Measurements from ENCODE around the gene CFAP73.

The CFAP73 gene

DNA sequence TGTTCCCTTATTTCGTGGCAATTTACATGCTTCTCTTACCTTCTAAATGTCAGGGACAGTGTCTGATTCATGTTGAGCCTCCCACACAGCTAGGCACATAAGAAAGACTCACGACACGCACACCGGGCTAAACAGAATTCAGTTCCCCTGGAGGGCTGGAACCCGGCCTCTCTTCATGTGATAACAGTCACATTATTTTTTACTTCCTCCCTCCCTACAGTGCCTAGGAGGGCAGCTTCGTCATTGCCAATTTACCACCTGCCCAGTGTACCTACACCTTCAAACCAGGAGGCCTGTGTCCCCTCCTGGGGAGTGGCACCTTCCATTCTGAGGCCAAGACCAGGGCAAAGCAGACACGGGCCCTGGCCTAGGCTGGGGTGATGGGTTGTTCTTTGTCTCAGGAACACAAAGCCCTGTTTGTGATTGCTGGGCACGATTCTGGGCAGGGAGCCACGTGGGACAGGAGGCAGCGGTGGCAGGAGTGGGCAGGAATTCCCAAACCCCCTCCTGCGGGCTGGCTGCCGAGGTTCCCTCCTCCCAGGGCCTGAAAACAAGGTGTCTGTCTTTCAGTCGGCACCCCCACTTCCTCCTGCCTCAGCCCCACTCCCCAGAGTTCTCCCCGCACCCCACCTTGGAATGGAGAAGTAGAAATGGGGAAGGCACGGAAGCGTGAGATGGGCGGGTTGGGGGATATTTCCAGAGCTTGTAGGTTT lies 7.2 kb upstream of the CFAP73 start:
- DNase-seq (ENCODE audit: low spot score) = peak; percentile 90

DNA sequence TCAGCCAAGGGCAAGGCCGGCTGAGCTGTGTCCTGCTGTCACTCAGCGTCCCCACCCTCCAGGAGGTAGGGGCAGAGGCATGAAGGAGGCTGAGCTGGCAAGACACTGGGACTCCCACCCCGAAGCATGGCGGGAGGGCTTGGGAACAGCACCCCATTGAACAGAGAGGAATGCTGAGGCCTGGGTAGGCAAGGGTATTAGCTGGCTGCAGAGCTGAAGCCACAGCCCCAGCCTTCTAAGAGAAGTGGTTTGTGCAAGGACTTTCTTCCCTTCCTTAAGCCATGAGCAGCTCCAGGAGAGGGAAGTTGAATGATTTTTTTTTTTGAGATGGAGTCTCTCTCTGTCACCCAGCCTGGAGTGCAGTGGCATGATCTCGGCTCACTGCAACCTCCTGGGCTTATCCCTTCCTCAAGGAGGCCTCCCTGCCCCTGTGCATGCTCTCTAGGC lies 6.6 kb upstream of the CFAP73 start:
- DNase-seq (ENCODE audit: low spot score) = no peak

DNA sequence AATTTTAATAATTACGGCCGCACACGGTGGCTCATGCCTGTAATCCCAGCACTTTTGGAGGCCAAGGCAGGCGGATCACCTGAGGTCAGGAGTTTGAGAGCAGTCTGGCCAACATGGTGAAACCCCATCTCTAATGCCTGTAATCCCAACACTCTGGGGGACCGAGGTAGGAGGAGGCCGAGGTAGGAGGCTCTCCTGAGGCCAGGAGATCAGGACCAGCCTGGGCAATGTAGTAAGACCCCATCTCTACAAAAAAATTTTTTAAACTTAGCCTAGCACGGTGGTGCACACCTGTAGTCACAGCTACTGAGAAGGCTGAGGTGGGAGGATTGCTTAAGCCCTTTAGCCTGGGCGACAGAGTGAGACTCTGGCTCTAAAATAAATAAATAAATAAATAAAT lies 5.6 kb upstream of the CFAP73 start:
- DNase-seq (ENCODE audit: low spot score) = no peak

- no peak for DNase-seq (ENCODE audit: low spot score)
These were observed 4.7 kb upstream of the CFAP73 start for GRCh38 chr12:113144806-113145205.

DNA sequence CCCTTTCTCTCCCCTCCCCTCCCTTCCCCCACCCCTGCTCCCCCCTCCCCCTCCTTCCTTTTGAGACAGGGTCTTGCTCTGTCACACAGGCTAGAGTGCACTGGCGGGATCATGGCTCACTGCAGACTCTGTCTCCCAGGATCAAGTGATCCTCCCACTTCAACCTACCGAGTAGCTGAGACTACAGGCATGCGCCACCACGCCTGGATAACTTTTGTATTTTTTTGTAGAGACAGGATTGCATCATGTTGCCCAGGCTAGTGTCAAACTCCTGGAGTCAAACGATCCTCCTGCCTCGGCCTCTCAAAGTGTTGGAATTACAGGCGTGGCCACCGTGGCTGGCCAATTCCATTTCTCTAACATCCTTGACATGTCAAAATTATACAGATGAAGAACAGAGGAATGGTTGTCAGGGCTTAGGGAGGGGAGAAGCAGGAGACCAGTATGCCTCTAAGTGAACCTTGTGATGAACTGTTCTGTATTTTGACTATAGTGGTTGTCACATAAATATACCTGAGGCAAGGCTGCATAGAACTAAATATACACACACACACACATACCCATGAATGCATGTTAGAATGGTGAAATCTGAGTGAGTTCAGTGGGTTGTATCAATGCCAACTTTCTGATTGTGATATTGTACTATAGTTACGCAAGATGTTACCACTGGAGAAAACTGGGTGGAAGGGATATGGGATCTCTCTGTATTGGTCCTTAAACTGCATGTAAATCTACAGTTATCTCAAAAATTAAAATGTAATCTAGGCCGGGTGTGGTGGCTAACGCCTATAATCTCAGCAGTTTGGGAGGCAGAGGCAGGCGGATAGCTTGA lies 3.6 kb upstream of the CFAP73 start:
- DNase-seq (ENCODE audit: low spot score) = no peak

GRCh38 chr12:113146999-113147398 lies 2.5 kb upstream of the CFAP73 start:
- DNase-seq (ENCODE audit: low spot score) = no peak

DNA sequence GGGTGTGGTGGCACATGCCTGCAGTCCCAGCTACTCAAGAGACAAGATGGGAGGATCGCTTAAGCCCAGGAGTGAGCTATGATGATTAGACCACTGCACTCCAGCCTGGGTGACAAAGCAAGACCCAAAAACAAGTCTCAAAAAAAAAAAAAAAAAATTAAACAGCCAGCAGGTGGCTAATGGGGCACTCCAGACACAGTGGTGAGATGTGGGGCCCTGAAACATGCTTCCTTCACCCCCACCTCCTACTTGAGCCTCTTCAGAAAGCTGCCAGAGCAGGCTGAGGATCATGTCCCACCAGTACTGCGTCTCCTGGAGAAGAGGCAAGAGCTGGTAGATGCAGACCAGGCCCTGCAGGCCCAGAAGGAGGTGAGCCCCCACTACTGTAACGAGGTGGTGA lies 2.1 kb downstream of the CFAP73 start:
- no peak for DNase-seq (ENCODE audit: low spot score)

GRCh38 chr12:113152196-113152834 lies 2.8 kb downstream of the CFAP73 start:
- no peak for DNase-seq (ENCODE audit: low spot score)

DNA sequence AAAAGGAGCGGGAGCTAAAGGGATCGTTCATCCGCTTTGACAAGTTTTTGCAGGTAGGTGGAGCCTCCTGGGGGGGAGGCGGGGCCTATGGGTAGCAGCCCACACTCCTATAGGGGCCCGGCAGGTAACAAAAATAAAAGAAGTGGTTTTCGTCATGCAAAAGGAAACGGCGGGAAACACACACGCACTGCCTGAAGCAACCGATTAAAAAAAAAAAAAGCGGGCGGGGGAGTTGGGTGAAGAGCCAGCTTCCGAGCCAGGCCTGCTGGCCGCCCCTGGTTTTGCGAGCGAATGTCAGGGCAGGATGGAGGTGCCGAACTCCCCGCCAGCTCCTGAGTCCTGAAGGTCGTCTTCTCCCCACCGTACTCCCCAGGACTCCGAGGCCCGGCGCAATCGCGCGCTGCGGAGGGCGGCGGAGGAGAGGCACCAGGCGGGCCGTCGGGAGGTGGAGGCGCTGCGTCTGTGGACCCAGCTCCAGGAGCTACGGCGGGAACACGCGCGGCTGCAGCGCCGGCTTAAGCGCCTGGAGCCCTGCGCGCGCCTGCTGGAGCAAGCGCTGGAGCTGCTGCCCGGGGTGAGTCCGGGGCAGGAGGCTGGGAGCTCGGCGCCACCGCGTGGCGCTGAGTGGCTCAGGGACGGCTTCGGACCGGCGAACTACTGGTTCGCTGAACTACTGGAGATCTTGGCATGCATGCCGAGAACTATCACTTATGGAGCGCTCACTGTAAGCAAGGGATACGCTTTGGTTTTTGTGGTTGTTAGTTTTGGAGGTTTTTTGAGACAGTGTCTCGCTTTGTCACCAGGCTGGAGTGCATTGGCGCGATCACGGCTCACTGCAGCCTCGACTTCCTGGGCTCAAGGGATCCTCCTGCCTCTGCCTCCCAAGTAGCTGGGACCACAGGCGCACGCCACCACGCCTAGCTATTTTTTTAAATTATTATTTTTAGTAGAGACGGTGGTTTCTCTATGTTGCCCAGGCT lies 3.6 kb downstream of the CFAP73 start:
- peak; percentile 68 for DNase-seq (ENCODE audit: low spot score)

DNA sequence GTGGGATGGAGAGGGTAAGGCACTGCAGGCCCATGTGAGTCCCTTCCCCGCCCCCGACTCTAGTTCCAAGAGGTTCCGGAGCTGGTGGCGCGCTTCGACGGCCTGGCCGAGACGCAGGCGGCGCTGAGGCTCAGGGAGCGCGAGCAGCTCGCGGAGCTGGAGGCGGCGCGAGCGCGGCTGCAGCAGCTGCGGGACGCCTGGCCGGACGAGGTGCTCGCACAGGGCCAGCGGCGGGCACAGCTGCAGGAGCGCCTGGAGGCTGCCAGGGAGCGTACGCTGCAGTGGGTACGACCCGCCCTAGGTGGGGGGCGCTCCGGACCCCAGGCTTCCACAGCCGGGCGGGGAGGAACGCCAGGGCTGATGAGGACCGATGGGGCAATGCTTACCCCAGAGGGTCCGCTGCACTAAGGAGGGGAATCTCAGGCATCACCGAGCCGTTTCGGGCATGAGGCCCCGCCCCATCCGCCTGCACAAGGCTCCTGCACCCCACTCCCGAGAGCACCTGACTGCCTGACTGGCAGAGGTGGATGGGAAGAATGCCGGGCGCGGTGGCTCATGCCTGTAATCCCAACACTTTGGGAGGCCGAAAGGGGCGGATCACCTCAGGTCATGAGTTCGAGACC lies 4.9 kb downstream of the CFAP73 start:
- DNase-seq (ENCODE audit: low spot score) = no peak

DNA sequence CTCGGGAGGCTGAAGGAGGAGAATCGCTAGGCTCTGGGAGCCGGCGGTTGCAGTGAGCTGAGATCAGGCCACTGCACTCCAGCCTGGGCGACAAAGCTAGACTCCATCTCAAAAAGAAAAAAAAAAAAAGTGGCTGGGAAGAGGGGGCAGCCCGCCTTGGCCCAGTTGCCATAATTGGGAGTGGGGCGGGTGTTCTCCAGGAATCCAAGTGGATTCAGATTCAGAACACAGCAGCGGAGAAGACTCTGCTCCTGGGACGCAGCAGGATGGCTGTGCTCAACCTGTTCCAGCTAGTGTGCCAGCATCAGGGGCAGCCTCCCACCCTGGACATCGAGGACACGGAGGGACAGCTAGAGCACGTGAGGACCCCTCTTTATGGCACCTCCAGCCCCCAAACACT lies 5.5 kb downstream of the CFAP73 start:
- DNase-seq (ENCODE audit: low spot score) = no peak

GRCh38 chr12:113155646-113156045 lies 6.1 kb downstream of the CFAP73 start:
- DNase-seq (ENCODE audit: low spot score) = no peak

DNA sequence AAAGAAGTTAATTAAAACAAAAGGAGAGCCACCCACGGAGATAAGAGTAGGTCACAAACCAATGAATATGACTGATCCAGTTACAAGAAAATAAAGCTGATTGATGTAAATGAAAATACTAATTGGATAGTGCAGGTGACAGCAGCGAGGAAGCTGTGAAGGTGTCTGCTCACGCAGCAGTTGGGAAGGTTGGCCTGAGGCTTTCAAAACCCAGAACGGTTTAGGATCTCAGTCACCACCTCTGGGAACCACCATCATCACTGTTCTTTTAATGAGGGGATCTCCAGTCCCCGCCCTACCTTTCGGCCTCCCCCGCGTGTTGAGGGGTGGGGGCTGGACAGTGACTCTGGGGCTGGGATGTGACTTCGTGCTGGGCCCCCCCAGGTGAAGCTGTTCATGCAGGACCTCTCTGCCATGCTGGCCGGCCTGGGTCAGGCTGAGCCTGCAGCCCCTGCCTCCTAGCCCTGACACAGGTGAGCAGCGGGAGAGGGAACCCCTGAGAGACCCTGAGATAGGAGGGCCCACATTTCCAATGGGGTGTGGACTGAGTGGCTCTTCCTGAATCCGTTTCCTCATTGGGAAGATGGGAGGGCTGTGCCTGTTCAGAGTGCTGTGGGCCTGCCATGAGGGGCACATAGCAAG lies 7.8 kb downstream of the CFAP73 start:
- DNase-seq (ENCODE audit: low spot score) = no peak

GRCh38 chr12:113158439-113159203 lies 9.1 kb downstream of the CFAP73 start:
- no peak for DNase-seq (ENCODE audit: low spot score)

DNA sequence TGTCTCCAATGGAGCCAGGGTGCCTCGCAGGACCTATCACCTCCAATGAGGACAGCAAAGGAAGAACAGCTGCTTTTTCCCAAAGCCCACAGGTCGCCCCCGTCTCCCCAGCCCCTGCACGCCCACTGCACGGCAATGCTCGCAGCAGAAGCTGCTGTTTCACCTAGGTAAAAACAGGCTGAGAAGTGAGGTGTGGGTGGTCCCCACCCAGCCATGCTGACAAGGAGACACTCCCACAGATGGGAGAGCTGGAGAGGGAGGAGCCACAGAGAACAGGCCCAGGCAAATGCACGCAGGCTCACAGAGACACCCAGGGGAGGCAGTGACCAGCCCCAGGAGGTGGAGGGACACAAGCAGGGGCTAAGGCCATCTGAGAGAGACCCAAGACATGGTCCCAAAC lies 10.4 kb downstream of the CFAP73 start:
- DNase-seq (ENCODE audit: low spot score) = no peak

GRCh38 chr12:113161415-113162016 lies 12.0 kb downstream of the CFAP73 start:
- DNase-seq (ENCODE audit: low spot score) = peak; percentile 65

GRCh38 chr12:113162102-113163029 lies 12.8 kb downstream of the CFAP73 start:
- no peak for DNase-seq (ENCODE audit: low spot score)

DNA sequence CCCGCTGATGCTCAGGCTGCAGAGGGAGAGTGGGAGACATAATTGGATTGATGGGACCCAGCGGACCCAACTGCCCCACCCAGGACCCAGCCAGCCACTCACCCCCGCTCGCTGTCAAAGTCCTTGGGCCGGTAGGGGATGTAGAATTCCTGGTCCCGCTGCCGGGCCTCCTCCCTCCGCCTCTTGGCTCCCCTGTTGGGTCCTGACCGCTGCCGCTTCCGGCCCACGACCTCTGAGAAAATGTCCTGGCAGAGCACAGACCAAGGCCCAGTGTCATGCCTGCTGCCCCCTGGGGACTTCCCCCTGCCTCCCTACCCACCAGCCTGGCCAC lies 13.5 kb downstream of the CFAP73 start:
- DNase-seq (ENCODE audit: low spot score) = no peak

- DNase-seq (ENCODE audit: low spot score) = no peak
These were observed 14.5 kb downstream of the CFAP73 start for GRCh38 chr12:113164014-113164413.

Data from COLO829 (cell line).